Brain microvascular endothelial cell (primary cell): Measurements from ENCODE around the gene CTXN1.
A peak's percentile ranks its signal among the peaks of the same experiment; 100 is the strongest.

Experiments
- DNase-seq: peaks from one replicate; pipeline ENCODE4 v3.0.0-alpha.2; 2020
- H3K27ac ChIP-seq: fragments of 250-450 bp; sonication (Bioruptor Pico); 2 replicates; pipeline ENCODE4 v1.5.1; 2020; ENCODE audit warnings: mild to moderate bottlenecking, moderate library complexity
- H3K27me3 ChIP-seq: fragments of 250-450 bp; sonication (Bioruptor Pico); replicated peaks from 2 replicates; pipeline ENCODE4 v1.5.1; 2020; ENCODE audit warnings: mild to moderate bottlenecking
- H3K36me3 ChIP-seq: fragments of 250-450 bp; sonication (Bioruptor Pico); replicated peaks from 2 replicates; pipeline ENCODE4 v1.5.1; 2020; ENCODE audit warnings: mild to moderate bottlenecking
- H3K4me3 ChIP-seq: 2 replicates; pipeline ENCODE4 v1.5.1; 2011; ENCODE audit warnings: low read depth, mild to moderate bottlenecking, control low read depth, low read length, moderate library complexity
- in situ Hi-C: cut with HindIII; loops from 2 replicates; pipeline ENCODE4 v1.10.0; 2017; ENCODE audit warnings: low sequenced_read_pairs, low pct_ligation_motif_present
- TF ChIP-seq, protein P1 (sequence below): IDR thresholded peaks from 2 replicates; pipeline ENCODE4 v1.5.1; 2011; ENCODE audit warnings: low read depth, mild to moderate bottlenecking, moderate library complexity, low read length, control low read depth, inconsistent platforms; ENCODE audit errors: missing control alignments

The CTXN1 gene

DNA sequence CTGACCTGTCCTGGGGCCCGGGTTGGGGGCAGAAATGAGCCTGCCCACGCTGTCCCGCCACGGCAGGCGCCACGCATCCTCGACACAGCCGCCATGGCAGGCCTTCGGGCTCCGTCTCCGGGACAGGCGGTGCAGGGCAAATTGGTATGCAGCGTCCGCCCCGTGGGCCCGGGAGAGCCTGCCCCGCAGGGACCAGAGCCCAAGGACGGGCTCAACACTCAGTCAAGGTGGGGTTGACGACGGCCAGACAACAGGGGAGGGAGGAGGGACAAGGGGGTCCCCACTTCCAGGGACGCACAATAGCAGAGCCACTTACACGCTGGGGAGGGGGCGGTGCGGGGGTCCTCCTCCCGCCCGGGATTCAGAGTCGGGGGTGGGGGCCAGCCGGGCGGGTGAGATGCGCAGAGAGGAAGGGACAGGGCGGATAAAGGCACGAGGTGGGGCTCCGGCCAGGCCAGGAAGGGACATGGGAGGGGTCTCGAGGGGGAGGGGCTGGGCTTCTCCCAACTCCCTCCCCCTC, 1.2 kb downstream of the CTXN1 start:
- DNase-seq, result no peak
- in situ Hi-C loops, result no loop called here
- peaks cover 10% of the 10 kb centered on the region for H3K36me3 ChIP-seq
- TF ChIP-seq, protein P1, sequence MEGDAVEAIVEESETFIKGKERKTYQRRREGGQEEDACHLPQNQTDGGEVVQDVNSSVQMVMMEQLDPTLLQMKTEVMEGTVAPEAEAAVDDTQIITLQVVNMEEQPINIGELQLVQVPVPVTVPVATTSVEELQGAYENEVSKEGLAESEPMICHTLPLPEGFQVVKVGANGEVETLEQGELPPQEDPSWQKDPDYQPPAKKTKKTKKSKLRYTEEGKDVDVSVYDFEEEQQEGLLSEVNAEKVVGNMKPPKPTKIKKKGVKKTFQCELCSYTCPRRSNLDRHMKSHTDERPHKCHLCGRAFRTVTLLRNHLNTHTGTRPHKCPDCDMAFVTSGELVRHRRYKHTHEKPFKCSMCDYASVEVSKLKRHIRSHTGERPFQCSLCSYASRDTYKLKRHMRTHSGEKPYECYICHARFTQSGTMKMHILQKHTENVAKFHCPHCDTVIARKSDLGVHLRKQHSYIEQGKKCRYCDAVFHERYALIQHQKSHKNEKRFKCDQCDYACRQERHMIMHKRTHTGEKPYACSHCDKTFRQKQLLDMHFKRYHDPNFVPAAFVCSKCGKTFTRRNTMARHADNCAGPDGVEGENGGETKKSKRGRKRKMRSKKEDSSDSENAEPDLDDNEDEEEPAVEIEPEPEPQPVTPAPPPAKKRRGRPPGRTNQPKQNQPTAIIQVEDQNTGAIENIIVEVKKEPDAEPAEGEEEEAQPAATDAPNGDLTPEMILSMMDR, result no peak
- H3K4me3 ChIP-seq, result peak overlapping the region; percentile 15
- H3K27ac ChIP-seq, result no peak overlapping the region
- H3K27me3 ChIP-seq, result no peaks in the 10 kb centered on the region

DNA sequence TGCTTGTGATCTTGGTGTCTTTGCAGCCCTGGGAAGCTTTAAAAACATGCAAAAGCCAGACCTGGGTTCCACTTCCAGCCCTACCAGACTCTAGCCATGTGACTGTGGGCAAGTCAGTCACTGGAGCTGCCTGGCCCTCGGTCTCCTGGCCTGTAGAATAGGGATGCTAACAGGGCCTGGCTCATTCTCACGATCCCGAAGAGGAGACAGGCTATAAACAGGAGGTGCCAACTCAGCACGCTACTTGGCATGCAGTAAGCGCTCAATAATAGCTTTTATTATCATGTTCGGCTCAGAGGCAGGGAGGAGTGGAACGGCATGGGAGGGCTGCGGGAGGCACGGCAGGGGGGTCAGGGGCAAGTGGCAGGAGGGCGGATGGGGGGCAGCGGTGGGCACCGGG, 1.7 kb downstream of the CTXN1 start:
- H3K27me3 ChIP-seq, result no peaks in the 10 kb centered on the region
- peaks cover 10% of the 10 kb centered on the region for H3K36me3 ChIP-seq
- no peak overlapping the region for H3K4me3 ChIP-seq
- no peak for DNase-seq
- in situ Hi-C loops, result no loop called here
- TF ChIP-seq, protein P1, result no peak
- no peak overlapping the region for H3K27ac ChIP-seq

DNA sequence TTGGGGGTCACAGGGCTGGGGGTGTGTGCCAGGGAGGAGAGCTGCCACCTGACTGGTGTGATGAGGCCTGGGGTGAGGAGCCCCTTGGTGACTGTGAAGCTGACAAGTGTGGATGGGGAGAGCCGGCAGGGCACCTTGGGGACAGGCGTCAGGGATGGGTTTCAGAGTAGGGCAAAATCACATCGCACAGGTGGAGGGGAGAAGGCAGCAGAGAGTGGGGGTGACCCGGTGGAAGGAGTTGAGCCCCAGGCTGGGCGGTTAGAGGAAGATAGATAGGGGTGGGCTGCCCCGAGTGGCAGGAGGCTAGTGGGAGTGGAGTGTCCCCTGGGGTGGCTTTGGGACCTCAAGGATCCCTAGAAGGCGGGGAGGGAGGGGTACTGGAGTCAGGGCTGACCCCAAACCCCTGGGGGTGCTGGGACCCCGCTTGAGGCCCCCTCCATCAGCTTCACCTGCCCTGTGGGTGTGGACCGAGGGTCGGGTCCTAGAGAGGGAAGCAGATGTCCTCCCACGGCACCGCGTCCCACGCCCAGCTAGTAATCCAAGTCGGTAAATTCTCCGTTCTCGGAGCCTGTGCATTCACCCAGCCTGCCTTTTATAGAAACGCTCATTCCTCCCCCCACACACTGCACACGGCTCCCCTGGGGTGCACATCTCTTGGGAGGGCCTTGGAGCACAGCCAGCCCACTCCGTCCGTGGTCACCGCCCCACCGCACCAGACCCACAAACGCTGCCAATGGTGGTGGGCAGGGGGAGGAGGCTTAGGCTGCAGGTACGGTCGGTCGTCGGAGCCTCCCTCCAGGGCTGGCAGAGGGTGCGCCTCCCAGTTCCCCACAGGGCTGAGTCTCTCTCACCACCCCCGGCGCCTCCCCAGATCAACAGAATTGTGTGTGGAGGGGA, 2.4 kb downstream of the CTXN1 start:
- Histone ChIP-seq H3K27me3 (no peaks in the 10 kb centered on the region), H3K27ac (no peak overlapping the region), H3K36me3 (peaks cover 10% of the 10 kb centered on the region), H3K4me3 (no peak overlapping the region)
- no peak for DNase-seq
- TF ChIP-seq, protein P1, result no peak
- in situ Hi-C loops, result no loop called here

DNA sequence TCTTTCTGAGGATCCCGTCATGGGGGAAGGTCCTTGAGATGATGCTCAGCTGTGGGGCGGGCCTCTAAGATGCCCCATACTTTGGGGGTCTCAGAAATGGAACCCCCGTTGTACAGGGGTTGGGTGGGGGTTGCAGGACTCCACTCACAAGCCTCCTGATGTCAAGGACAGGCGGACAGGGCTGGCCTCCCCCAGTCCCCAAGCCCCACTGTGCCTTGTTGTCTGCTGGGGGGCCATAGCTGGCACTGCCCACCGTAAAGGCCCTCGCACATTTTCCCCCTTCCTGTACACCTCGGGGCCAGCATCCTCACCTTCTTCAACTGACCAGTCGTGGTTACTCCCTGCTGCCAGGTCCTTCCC, 3.1 kb downstream of the CTXN1 start:
- Histone ChIP-seq H3K27ac (no peak overlapping the region), H3K27me3 (no peaks in the 10 kb centered on the region), H3K36me3 (peaks cover 10% of the 10 kb centered on the region), H3K4me3 (no peak overlapping the region)
- TF ChIP-seq, protein P1, result no peak
- in situ Hi-C loops, result no loop called here
- DNase-seq, result no peak

DNA sequence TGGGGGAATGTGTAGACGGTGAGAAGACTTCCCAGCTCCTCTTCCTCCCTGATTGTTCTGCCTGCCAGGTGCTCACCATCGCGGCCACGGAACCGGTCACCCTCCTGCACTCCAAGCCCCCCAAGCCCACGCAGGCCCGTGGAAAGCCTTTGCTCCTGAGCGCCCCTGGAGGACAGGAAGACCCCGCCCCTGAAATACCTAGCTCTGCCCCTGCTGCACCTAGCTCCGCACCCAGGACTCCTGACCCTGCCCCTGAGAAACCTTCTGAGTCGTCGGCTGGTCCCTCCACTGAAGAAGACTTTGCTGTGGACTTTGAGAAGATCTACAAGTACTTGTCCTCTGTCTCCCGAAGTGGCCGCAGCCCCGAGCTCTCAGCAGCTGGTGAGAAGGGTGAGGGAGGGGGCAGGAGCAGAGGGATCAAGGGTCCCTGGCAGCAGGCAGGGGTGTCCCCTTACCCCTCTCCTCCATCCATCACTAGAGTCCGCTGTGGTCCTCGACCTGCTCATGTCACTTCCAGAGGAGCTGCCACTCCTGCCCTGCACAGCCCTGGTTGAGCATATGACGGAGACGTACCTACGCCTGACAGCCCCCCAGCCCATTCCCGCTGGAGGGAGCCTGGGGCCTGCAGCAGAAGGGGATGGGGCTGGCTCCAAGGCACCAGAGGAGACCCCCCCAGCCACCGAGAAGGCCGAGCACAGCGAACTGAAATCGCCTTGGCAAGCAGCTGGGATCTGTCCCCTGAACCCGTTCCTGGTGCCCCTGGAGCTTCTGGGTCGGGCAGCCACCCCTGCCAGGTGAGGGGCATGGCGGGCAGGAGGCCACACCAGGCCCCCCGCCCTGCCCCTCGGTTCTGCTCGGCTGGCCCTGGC, 3.7 kb downstream of the CTXN1 start:
- TF ChIP-seq, protein P1, result no peak
- in situ Hi-C loops, result no loop called here
- peaks cover 1% of the 10 kb centered on the region for H3K27me3 ChIP-seq
- H3K4me3 ChIP-seq, result no peak overlapping the region
- peaks cover 10% of the 10 kb centered on the region for H3K36me3 ChIP-seq
- DNase-seq, result no peak
- no peak overlapping the region for H3K27ac ChIP-seq
